A549 treated with Hydrocortisone at 1 μM for 4 hours (cell line): Measurements from ENCODE around the gene RBM10. TPM values are rescaled to one million over a fixed set of nuclear protein-coding genes. Genes with fewer than 3 reads are reported as not detected.

ENCODE experiments used
- total RNA-seq: library from RNA; stranded (reverse); fragments of 200-300 nt; extraction: Qiagen RNA extraction; gene quantifications from 5 replicates; pipeline ENCODE4 v1.2.3, GENCODE V29; 2022

Gene RBM10
- 35.7 to 41.6 TPM (median 39.2 TPM) in 5 replicates for total RNA-seq

GRCh38 chrX:47144626-47145394 is at the start of gene RBM10, which contains the start of gene NDUFB11:
TSS of gene RBM10 (plus strand) at chrX:47145221. CDS start at chrX:47147482, 2,261 bp downstream.
TSS of gene NDUFB11 (minus strand) at chrX:47144702. CDS start at chrX:47144679, 23 bp downstream.

DNA sequence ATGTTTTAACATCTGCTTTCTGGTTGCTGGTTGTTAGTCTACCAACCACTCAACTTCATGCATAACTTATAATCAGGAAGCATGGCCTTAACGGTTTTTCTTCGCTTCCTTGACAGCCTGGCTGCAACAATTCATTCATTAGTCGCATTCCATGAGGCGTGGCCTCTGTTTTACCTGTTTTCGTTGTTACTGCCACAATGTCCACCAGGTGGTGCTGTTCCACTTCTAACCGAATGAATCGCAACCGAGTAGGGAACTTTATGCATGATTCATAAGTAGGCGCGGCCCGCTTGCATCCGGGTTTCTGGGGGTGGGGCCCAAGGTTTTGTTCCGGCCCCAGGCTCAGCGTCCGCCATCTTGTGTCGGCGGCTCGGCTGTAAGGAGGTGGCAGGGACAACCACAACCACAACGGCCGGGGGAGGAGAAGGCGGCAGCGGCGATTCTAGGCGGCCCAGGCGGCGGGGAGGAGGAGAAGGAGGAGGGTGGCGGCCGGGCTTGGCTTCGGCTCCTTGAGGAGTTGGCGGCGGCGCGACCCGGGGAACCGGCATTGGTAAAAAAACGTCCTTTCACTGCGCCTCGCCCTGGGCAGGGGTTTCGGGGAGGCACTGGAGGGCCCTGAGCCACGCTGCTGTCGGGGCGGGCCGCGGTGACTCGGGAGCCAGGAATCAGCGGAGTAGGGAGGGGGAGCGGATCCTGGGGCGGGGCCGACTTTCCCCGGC is 48.6 kb downstream of the RBM10 start, which contains the start of gene UBA1:
UBA1 (plus strand) TSS at position 355 of the 719 bp plus-strand sequence. CDS start 4,974 bp downstream, outside the sequence.

DNA sequence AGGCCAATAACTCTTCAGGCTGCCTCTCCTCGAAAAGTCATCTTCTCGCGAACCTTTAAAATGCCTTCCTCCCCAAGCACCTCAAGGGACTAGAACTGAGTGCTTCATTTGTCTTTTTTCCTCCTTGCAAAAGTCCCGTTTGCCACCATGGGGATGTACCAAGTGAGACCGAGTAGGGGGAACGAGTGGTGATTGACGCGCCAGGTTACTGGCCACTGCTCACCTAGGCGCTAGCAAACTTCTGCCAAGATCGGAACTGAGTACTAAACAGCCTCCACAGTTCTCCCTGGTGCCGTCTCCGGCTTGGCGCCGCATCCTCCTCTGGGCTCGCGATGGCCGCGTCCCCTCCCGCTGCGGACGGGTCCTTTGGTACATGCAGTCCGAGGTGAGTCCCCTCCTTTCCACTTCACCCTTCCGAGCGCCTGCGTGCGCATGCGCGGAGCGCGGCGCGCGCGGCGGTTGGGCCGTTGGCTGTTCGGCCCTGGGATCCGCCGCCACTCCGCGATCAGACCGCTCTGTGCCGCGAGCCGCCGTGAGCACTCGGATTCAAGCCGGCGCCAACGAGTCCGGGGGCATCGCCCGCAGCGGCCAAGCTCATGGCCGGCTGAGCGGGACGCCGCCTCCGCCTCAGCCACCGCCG is 73.4 kb downstream of the RBM10 start, which contains the start of gene CDK16:
CDK16 (plus strand) TSS at position 402 of the 640 bp plus-strand sequence. CDS start 4,877 bp downstream, outside the sequence.

GRCh38 chrX:47232803-47233332 is 87.8 kb downstream of the RBM10 start, which contains the start of gene USP11:
TSS of gene USP11 (plus strand) at chrX:47233009. CDS start at chrX:47233044, 35 bp downstream.

Other genes starting within 250 kb of the RBM10 start
- gene JADE3, start 232.8 kb upstream of the RBM10 start, total RNA-seq, result 10.3 to 16.5 TPM (median 12.3 TPM) in 5 replicates
- 0.05 TPM in 1 of 5 replicates, not detected in the others for gene RGN, start 66.8 kb upstream of the RBM10 start, total RNA-seq
- gene NDUFB11, start 519 bp upstream of the RBM10 start, total RNA-seq, result 122 to 182 TPM (median 168 TPM) in 5 replicates
- 184 to 207 TPM (median 190 TPM) in 5 replicates for gene UBA1, start 48.6 kb downstream of the RBM10 start, total RNA-seq
- 92.9 to 110 TPM (median 107 TPM) in 5 replicates for gene CDK16, start 73.5 kb downstream of the RBM10 start, total RNA-seq
- 45.6 to 60.7 TPM (median 52.5 TPM) in 5 replicates for gene USP11, start 87.8 kb downstream of the RBM10 start, total RNA-seq
- gene ZNF157, start 225.4 kb downstream of the RBM10 start, total RNA-seq, result 0.05 TPM in 1 of 5 replicates, not detected in the others